ENCODE results near the gene CFAP45. TPM values are rescaled to one million over a fixed set of nuclear protein-coding genes. Genes with fewer than 3 reads are reported as not detected.
A peak's percentile ranks its signal among the peaks of the same experiment; 100 is the strongest.

Gene CFAP45
- total RNA-seq, 1 experiment from 2014 or later: 9.3 TPM

GRCh38 chr1:159916242-159917051, 16.5 kb upstream of the CFAP45 start:
- Histone ChIP-seq H3K4me3 (no peak overlapping the region), H2AFZ (no peak overlapping the region), H3K27ac (peak overlapping the region; percentile 79), H3K36me3 (ENCODE audit: low read depth) (peaks cover 27% of the 10 kb centered on the region), H3K27me3 (ENCODE audit: insufficient read depth, low read depth) (no peaks in the 10 kb centered on the region), H3F3A (ENCODE audit: insufficient read depth, low read depth) (peaks cover 82% of the 10 kb centered on the region), H3K4me2 (peak overlapping the region; percentile 57), H4K20me1 (ENCODE audit: insufficient read depth) (peaks cover 10% of the 10 kb centered on the region; the same call in 1 of the 2 replicates), H3K79me2 (ENCODE audit: low read depth) (peaks cover 29% of the 10 kb centered on the region), H3K9me3 (ENCODE audit: insufficient read depth, low read depth) (no peaks in the 10 kb centered on the region), H3K4me1 (replicated peaks; ENCODE audit: insufficient read depth) (peaks cover 99% of the 10 kb centered on the region), H3K9me2 (ENCODE audit: insufficient read depth) (no peaks in the 10 kb centered on the region)
- DNase-seq: peak; percentile 84 to 98
- CTCF ChIA-PET: interaction anchor here (2.1 kb wide), 1 partner anchor 23 kb away, joined by 9 read pairs; no protein-coding TSS in a partner anchor
- intact Hi-C loops (cut with micrococcal nuclease; ENCODE audit: unreplicated experiment): loop anchor here (1.0 to 2.0 kb wide), 3 partner anchors 8 to 44 kb away; no protein-coding TSS in a partner anchor
- TF ChIP-seq EZH2 (IDR thresholded peaks at IDR 0.05; ENCODE audit: low read depth) (no peak), CTCF (conservative IDR thresholded peaks at IDR 0.05) (no peak)
- BruUV-seq (replicated peaks): TSS peak; percentile 71
- POLR2A ChIA-PET (ENCODE audit: unreplicated experiment): interaction anchor here (0.6 to 1.8 kb wide), 7 partner anchors 8 to 303 kb away, joined by 3 to 18 read pairs (median 5); partner anchors contain the start of genes CFAP45 and TAGLN2

DNA sequence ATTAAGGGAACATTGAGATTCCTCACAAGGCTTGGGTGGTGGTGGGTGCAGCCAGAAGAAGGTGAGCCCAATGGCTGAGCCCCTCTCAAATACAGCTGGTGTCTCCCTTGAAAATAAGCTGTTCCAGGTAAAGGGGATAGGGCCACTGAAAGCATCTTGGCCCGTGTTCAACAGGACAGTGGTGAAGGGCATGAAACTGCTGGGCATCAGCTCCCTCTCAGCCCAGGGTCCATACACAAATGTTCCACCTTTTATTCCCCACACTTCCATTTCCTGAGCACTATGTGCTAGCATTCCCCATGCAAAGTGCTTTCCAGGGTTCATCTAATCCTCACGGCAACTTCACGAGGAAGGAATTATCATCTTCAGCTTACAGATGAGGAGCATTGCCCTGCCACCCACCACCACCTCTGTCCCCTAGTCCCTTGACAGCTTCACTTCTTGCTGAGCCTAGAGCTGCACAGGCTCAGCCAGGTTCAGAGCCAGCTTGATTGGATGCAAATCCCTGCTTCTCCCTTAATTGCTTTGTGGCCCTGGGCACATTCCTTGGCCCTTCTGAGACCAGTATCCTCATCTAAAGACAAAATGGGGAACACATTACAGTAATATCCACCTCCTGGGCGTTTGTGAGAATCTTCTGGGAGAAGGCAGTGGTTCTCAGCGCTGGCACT, 15.7 kb upstream of the CFAP45 start:
- POLR2A ChIA-PET (ENCODE audit: unreplicated experiment): interaction anchor here (0.6 to 1.8 kb wide), 6 partner anchors 9 to 304 kb away, joined by 3 to 18 read pairs (median 6); partner anchors contain the start of genes CFAP45 and TAGLN2
- Histone ChIP-seq H3K4me3 (no peak overlapping the region), H2AFZ (no peak overlapping the region), H3F3A (ENCODE audit: insufficient read depth, low read depth) (peaks cover 85% of the 10 kb centered on the region), H3K4me2 (peak overlapping the region; percentile 57), H3K9me3 (ENCODE audit: insufficient read depth, low read depth) (no peaks in the 10 kb centered on the region), H3K4me1 (replicated peaks; ENCODE audit: insufficient read depth) (peaks cover 99% of the 10 kb centered on the region), H3K79me2 (ENCODE audit: low read depth) (peaks cover 22% of the 10 kb centered on the region), H3K27ac (peak overlapping the region; percentile 79), H3K36me3 (ENCODE audit: low read depth) (peaks cover 20% of the 10 kb centered on the region), H3K9me2 (ENCODE audit: insufficient read depth) (no peaks in the 10 kb centered on the region), H4K20me1 (ENCODE audit: insufficient read depth) (peaks cover 4% of the 10 kb centered on the region; the same call in 1 of the 2 replicates), H3K27me3 (ENCODE audit: insufficient read depth, low read depth) (no peaks in the 10 kb centered on the region)
- CTCF ChIA-PET: interaction anchor here (2.1 kb wide), 1 partner anchor 23 kb away, joined by 9 read pairs; no protein-coding TSS in a partner anchor
- no peak for DNase-seq
- TF ChIP-seq CTCF (conservative IDR thresholded peaks at IDR 0.05): no peak
- no peak for TF ChIP-seq EZH2 (IDR thresholded peaks at IDR 0.05; ENCODE audit: low read depth)
- intact Hi-C loops (cut with micrococcal nuclease; ENCODE audit: unreplicated experiment): loop anchor here (1.0 to 2.0 kb wide), 3 partner anchors 9 to 45 kb away; no protein-coding TSS in a partner anchor
- BruUV-seq (replicated peaks): no TSS peak
